Measurements from ENCODE around the gene PATJ.
"Not testable (repeated sequence)": the region's sequence is repeated elsewhere in the genome, so short reads cannot be mapped to it uniquely, and the experiment has no call there.

PATJ gene

DNA sequence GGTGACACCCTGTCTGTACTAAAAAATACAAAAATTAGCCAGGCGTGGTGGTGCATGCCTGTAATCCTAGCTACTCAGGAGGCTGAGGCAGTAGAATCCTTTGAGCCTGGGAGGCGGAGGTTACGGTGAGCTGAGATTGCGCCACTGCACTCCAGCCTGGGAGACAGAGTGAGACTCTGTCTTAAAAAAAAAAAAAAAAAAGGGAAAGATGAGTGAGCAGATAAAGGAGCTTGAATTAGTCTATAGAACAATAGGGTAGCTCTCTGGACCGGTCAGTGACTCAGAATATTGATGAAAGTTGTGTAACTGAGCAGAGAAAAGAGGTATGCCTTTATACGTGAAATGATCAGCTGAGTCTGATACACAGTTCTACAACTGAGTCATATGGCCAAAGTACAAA is 95.3 kb downstream of the PATJ start:
- not testable (repeated sequence) for DNase-seq

DNA sequence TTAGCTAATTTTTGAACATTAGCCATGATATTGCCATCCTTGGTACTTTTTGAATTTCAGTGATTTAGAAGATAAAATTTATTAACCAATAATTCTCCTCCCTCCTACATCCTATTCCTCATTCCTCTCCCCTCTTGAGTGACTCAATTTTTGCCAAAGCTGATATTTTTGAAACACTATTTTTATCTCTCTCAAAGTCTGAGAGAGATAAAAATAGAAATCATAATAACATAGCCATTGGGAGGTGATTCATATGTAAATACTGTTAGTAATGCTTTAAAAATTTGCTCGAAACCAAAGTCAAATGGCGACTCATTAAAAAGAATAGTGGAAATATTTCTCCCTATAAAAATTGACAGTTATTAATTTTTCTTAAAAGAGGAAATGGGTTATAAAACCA is 97.4 kb downstream of the PATJ start:
- no peak for DNase-seq

DNA sequence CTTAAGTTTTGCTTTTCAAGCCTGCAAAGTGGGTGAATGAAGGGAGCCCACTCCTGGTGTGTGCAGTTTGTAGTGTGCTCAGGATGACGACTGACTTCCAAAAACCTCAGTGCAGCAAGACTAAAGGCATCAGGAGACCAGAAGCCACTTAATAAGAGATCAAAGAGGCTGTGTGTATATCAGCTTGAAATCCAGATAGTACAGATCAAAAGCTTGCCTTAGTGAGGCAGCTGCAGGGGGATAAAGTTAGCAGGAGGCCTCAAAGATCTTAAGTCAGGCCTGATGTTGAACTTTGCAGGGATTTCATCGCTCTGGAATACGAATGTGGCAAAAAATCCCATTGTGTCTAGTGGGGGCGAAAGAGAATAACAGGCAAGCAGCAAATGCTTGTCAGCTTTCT is 99.8 kb downstream of the PATJ start:
- DNase-seq, result no peak

GRCh38 chr1:61842863-61843514 is 100.7 kb downstream of the PATJ start:
- DNase-seq, result no peak

- DNase-seq, result no peak
Observed at GRCh38 chr1:61844006-61844405, 101.7 kb downstream of the PATJ start.

GRCh38 chr1:61844664-61845063 is 102.4 kb downstream of the PATJ start:
- not testable (repeated sequence) for DNase-seq

- no peak for DNase-seq
Observed at GRCh38 chr1:61851235-61851634, 109.0 kb downstream of the PATJ start.

DNA sequence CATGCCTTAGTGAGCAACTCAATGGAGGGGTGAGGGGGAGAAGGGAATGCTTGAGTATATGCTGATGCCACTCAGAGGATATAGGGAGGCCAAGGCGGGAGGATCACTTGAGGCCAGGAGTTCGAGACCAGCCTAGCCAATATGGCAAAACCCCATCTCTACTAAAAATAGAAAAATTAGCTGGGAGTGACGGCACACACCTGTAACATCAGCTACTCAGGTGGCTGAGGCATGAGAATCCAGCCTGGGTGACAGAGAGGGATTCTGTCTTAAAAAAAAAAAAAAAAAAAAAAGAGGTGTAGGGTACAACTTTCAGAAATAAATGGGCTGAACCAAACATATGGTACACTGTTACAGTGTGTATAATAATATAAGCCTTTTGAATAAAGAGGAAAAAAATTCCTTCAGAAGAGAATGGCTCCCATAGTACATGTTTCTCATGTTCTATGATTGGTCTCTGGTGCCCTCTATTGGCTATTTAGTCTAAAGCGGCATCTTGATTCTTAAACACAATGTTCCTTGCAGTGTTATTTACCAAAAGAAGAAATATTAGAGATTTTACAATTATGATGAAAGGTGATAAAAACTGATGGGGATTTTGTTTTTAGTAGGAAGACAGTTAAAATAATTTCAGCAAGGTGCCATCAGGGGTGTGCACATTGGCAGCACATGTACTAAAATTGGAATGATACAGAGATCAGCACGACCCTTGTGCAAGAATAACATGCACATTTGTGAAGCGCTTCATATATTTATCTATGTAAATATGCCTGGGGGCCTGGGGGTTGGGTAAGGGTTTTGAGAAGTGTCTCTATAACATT is 109.8 kb downstream of the PATJ start:
- peak in 1 of 2 experiments; percentile 7 for DNase-seq

DNA sequence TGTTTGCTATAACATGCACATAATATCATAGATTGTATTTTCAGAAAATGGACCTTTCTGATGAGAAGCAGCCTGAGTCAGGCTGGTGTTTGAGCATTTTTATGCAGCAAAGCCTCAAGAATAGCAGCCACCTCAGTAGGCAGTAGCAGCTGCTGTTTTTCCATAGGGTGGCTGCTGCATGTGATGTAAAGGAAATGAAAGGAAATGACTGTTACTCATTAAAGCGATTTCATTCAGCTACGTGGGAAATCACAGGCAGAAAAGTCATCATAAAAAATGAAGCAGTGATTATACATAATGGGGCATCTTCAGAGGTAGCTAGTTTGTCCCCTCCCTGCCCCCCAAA is 110.4 kb downstream of the PATJ start:
- DNase-seq, result no peak

GRCh38 chr1:61853583-61853982 is 111.3 kb downstream of the PATJ start:
- no peak for DNase-seq

DNA sequence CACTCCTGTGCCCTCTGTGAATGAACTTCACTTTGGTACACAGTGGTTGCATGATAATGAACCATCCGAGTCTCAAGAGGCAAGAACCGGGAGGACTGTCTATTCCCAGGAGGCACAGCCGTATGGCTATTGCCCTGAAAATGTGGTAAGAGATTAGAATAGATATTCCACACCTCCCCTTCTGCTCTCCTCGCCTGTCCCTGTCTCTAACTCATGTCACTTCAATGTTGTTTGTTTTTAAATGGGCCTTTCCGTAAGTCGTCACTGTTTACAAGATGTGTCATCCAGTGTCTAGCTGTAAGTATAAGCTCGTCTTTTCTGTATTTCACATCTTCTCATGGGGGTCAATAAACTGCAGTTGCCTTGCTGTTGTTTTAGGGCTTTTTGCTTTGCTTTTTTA is 122.2 kb downstream of the PATJ start:
- peak in 1 of 2 experiments; percentile 26 for DNase-seq

DNA sequence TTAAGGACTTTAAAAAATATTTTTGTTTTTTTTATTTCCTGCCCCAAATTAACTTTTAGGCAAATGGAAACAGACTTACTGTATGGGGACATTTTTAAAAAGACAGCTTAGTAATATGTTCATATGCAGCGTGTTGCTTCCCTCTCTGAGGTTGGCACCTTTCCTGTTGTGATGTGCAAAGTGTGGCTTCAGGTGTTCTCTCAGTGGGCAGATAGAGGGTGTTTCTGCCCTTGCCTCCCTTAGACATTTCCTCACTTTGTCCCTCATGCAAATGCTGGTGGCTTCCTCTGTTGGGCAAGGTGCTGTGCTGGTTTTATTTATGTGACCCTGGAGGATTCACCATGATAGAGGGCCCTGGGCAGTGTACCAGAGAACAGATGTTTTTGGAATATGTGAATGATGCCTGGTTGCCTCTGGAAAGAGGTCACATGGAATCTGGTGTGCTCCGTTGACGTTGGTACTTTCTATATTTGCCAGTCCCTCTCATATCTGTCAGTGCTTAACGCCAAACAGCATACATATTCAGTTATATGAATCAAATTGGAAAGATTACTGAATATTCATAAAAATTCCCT is 123.5 kb downstream of the PATJ start:
- DNase-seq, result no peak

DNA sequence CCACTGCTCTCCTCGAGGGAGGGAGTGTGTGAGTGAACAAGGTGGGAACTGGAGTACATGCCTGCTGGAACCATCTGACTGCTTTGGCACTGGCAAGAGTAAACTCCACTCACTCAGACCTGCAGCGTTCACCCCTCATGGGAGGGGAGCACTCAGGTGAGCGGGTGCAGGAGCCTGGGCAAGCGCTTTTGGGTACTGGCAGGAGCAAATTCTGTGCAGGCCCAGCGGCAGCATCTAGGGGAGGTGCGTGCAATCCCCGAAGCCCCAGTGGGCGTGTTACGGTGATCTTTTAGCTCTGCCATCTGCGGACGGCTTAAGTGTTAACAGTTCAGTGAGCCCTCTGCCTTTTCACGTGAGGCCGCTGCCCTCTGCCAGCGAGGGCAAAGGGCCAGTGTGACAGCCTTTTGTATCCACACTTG is 127.4 kb downstream of the PATJ start:
- DNase-seq, result no peak

DNA sequence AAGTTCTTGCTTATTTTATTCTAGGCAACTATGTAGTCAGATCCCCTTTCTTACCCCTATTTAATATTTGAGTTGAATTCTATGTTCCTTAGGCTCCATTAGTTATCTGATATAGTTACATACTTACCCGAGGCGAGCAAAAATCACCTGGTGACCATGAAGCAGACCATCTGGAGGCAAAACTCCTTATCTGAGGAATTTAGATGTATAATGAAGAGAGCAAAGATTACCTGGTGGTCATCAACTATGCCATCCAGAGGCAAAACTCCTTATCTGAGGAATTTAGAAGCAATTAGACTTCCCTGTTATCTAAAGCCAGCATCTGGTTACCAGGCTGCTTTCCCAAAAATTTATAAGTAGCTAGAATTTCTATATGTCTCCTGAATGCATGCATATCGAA is 129.9 kb downstream of the PATJ start:
- no peak for DNase-seq

DNA sequence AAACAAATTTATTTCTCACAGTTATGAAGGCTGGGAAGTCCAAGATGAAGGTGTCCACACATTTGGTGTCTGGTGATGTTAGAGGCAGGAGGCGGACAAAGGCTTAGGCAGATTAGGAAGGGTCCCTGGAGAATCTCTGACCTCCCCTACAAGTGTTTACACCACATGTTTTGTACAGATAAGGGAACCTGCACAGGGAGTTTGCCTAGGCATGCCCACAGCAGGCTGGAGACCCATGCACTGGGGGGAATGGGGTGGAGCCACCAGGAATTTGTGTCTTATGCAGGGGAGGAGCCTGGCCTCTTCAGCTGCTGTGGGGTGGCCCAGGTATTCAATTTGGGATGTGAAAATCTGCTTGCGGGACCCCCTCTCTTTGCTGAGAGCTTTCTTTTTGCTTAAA is 131.3 kb downstream of the PATJ start:
- no peak for DNase-seq

- DNase-seq, result no peak
Observed at GRCh38 chr1:61873994-61874393, 131.7 kb downstream of the PATJ start.

DNA sequence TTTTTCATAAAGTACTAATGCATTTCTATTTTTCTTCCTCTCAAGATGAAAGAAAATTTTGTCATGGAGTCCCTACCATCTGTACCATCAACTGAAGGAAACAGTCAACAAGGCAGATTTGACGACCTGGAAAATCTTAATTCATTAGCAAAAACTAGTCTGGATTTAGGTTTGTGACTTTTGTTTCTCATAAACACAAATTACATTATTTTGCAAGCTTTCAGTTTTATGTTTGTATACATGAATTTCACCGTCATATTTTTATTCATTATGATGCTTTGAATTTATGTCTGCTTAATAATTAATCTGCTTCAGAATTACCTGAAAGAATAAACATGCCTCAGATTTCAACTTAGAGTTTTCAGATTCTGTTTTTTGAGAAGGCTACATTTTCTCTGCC is 132.9 kb downstream of the PATJ start:
- DNase-seq, result no peak

DNA sequence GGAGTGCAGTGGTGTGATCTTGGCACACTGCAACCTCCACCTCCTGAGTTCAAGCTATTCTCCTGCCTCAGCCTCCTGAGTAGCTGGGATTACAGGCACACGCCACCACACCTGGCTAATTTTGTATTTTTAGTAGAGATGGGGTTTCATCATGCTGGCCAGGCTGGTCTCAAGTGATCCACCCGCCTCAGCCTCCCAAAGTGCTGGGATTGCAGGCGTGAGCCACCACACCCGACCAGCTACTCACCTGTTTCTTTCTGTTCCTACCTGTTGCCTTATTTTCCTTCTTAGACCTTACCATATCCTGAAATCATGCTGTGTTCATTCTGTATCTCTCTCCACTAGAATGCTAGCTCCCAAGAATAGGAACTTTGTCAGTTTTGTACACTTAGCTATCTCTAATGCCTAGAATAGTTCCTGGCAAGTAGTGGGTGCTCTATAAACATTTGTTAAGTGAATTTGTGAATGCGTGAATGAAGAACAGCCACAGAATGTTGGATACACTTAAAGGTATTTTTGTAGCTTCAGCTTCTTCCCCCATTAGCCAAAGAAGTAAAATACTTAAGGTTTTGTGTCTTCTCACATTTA is 137.7 kb downstream of the PATJ start:
- DNase-seq, result not testable (repeated sequence)

DNA sequence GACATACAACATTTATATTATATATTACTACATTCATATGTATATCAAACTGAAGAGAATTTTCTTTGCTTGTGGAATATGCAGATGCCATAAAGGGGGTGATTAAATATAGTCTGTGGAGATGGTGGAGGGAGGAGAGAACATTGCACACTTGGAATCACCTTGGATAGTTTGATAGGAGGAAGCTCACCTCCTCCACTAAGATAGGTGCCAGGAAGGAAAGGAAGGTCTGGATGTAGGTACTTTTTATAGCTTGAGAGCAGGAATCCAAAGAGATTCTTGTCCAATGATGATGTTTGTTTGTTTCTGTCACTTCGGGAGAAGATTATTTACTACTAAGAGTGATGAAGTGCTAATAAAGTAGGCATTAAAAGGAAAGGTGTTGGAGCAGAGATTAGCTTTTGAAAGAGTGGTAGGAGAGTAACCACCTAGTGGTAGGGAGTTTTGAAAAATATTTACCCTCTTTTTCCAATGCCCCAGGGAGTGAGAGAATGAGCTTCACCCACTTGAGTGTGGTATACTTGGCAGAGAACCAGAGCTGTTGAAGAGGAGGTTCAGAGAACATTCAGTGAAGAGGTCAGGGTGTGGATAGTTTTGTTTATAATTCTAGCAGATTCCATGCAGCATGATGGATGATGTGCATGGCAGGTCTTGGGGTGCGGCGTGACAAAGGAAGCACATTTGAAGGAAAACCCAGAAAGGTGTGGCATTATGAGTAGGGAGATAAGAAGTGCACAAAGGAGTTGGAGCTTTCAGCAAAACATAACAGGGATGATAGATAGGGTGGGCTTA is 145.0 kb downstream of the PATJ start:
- DNase-seq, result peak; percentile 25 to 62

DNA sequence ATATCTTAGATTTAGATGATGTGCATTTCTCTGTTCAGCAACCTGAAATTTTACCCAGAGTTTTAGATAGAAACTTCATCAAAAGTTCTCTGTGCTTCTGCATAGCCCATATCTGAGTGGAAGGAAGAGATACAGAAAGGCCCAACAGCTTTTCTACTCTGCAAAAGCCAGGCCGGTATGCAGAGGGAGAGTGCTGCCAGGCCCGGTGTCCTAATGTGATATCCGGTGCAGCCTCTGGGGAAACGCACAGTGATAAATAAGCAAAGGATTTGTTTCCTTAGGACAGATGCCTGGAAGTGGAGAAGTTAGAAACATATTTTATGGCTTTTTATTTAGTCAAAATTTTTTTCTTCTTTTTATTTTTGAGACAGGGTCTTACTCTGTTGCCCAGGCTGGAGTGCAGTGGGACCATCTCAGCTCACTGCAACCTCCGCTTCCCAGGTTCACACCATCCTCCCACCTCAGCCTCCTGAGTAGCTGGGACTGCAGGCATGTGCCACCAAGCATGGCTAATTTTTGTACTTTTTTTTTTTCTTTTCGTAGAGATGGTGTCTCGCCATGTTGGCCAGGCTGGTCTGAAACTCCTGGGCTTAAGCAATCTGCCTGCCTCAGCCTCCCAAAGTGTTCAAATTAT is 145.8 kb downstream of the PATJ start:
- no peak for DNase-seq

DNA sequence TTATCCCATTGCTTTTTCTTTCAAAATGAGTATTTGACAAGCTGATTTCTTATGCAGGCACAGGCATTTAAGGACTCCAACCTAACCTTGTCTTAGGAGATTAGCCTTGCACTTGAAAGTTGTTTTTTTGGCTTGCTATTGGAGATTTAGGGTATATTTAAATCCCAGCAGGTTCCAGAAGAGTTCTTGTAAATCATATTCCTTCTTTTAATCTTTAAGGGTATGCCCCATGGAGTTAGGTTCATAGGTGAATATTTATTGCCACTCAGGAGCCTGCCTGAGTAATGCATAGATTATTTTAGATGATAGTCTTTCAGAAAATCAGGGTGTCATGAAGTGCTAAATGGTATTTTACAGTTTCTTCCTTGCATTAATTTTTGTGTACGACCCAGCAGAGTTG is 146.5 kb downstream of the PATJ start:
- no peak for DNase-seq

- not testable (repeated sequence) for DNase-seq
Observed at GRCh38 chr1:61890435-61890834, 148.2 kb downstream of the PATJ start.

- DNase-seq, result no peak
Observed at GRCh38 chr1:61892977-61893376, 150.7 kb downstream of the PATJ start.
